NCI-H2107 (cell line): Measurements from ENCODE around the gene FXN.
"Not testable (repeated sequence)": the region's sequence is repeated elsewhere in the genome, so short reads cannot be mapped to it uniquely, and the experiment has no call there.

ENCODE experiments used
- DNase-seq: peaks from one replicate; lab custom pipeline; 2025; lab: John Stamatoyannopoulos, UW

Gene FXN

DNA sequence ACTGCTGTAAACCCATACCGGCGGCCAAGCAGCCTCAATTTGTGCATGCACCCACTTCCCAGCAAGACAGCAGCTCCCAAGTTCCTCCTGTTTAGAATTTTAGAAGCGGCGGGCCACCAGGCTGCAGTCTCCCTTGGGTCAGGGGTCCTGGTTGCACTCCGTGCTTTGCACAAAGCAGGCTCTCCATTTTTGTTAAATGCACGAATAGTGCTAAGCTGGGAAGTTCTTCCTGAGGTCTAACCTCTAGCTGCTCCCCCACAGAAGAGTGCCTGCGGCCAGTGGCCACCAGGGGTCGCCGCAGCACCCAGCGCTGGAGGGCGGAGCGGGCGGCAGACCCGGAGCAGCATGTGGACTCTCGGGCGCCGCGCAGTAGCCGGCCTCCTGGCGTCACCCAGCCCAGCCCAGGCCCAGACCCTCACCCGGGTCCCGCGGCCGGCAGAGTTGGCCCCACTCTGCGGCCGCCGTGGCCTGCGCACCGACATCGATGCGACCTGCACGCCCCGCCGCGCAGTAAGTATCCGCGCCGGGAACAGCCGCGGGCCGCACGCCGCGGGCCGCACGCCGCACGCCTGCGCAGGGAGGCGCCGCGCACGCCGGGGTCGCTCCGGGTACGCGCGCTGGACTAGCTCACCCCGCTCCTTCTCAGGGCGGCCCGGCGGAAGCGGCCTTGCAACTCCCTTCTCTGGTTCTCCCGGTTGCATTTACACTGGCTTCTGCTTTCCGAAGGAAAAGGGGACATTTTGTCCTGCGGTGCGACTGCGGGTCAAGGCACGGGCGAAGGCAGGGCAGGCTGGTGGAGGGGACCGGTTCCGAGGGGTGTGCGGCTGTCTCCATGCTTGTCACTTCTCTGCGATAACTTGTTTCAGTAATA, at the start of gene FXN:
Gene FXN (plus strand): TSS at position 315 of the 871 bp plus-strand sequence. CDS start 31 bp downstream, at position 346.
- DNase-seq, result peak; percentile 42

DNA sequence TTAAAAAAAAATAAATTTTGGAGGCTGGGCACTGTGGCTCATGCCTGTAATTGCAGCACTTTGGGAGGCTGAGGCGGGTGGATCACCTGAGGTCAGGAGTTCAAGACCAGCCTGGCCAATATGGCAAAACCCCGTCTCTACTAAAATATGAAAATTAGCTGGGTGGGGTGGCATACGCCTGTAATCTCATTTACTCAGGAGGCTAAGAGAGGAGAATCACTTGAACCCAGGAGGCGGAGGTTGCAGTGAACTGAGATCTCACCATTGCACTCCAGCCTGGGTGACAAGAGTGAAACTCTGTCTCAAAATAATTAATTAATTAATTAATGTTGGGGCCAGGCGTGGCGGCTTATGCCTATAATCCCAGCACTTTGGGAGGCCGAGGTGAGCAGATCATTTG, 48.6 kb upstream of the FXN start:
- DNase-seq, result not testable (repeated sequence)

DNA sequence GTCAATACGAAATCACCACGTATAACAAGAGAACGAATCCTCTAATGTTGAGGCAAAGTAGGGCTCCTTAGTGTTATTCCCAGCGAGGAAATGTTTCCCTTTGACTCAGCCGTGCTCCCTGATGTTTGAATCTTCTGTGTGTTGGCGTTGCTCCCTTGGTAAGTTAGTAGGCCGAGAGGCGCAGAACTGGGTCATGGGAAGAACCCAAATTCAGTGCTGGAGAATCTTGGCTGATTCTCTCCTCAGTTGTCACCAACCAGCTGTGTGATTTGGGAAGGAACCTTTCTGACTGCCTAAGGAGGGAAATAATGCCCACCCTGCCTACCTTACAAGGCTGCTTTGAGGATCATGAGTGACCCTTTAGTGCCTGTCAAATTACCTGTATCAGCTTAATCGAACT, 44.1 kb upstream of the FXN start:
- no peak for DNase-seq

DNA sequence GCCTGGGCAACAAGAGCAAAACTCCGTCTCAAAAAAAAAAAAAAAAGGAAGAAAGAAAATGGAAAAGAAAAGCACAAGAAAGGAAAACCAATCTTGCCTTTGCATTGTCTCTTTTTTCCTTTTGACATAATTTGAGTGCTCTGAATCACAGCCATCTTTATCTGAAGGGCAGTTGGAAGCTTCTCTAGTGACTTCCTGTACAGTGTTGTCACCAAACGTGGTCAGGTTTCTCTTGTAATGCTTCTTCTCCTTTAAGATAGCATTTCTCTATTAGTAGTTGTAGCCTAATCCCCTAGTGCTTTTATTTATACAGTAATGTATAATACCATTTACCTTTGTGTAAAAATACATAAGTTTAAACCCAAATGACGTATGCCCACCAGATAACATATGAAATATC, 39.8 kb upstream of the FXN start:
- DNase-seq, result no peak

DNA sequence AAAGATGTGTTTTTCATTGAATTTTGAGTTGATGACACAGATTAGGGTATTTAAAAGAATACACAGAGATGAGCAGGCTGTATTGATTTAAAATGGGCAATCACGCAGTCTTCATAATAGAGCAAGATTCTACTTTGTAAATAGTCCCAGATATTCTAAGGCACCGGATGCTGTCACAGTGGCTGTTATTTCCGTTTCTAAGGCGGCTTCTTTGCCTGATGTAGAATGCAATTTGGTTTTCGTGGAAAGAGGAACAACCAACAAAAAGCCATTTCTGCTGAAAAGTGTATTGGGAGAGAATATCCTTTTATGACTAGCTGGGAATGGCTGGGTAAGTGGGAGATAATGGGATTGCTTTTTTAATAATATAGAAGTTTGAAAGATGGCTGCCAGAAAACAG, 39.1 kb upstream of the FXN start:
- no peak for DNase-seq

DNA sequence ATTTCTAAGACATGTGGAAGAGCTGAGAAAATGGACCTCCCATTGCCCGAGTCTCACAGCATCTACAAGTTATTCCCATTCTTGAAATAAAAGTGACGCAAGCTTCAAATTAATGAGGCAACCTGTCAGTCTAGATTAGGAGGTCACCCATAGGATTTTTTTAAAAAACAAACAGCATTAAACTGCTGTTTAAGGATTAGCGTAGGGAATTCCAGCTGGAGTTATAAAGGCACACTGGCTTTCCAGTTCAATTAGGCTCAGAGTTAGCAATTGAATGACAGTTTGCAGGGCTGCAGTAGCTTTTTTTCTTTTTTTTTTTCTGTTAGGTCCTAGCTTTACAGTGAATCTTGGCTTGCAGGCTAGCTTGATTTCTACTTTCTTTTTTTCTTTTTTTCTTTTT, 37.9 kb upstream of the FXN start:
- DNase-seq, result no peak

DNA sequence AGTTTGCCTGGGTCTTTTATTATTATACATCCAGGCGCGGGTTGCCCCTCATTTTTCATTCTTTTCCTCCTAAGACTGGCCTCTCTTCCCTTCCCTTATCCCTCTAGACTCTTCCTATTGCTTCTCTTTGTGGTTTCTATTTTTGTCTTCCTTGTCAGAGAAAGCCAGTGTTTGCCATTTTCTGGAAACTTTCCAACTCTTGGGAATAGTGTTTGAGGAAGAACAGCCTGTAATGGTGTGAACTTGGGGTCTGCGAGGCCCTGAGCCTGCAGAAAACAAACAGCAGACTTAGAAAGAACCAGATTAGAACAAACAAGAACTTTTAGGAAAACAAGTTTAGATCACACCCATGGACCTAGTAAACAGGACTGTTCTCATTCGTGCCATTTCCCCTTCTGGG, 37.2 kb upstream of the FXN start:
- no peak for DNase-seq

DNA sequence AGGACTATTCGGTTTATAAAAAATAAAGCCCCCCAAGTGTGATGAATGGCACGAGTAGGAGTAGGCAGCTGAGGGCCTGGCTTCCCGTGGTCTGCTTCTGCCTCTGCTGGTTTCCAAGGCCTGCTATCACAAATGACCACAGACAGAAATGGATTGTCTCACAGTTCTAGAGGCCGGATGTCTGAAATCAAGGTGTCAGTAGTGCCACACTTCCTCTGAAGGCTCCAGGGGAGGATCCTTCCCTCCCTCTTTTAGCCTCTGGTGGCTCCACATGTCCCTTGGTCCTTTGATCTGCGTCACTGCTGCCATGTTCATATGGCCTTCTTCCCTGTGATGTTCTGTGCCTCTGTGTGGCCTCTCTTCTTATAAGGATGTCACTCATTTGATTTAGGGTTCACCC, 36.7 kb upstream of the FXN start:
- no peak for DNase-seq

DNA sequence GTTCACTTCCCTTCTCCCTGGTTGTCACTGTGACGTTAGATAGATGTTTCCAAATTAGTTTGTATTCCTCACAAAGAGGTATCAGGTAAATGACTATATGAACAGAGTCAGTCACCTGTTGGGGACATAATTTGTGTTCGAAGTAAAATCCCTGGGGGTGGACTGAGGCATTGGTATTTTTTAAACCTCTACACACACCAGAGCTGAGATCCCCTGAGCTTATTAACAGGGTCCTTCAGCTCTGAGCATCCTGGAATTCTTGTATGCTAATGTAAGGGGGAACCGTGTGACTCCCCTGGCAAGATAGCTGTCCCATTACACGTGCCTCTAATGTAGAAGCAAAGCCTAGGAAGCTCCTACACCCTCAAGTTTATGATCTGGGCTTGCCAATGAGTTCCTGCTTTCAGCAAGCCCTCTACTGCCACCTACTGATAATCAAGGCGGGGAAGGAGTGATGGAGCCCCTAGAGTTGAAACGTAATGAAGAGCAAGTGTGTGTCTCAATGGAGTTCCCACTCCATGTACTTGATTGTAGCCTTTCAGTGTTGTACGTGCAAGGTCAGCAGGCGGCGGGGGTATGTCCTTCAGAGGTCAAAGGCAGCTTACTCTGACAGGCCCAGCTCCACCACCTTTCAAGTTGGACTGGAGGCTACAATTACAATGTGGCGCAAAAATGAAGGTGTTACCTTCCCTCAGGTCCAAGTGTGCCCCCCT, 36.0 kb upstream of the FXN start:
- DNase-seq, result peak; percentile 24

DNA sequence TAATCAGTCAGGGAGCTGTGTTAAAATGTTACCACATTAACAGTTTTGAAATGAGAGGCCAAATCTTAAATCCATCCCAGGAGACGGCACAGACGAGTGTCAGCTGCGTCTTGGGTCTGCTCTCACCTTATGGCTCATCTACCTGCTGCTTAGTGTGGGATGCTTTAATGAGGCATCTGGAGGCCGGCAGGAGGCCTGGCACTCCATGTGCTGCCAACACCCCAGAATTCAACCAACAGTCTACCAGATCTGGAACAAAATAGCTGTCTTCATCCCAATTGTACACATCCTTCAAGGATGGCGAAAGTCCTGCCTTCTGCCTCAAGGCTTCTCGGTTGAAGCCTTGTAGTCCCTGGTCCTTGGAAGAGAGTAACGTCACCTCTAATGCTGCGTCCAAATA, 33.6 kb upstream of the FXN start:
- no peak for DNase-seq

DNA sequence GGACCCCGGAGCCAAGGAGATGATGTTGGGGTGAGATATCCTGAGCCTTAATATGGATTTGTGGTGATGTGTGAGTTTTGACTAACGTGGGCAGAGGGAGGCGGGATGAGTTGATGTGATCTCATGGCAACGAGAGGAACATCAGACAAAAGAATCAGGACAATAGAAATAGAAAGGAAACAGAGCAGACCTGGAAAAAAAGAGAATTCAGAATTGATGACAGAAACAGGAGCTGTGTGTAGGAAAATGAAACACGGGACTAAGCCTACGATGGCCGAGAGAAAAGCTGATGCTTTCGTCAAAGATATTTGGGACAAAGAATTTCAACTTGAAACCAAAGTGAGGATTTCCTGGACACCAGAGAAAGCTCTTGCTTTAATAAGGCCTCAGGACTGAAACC, 32.5 kb upstream of the FXN start:
- DNase-seq, result no peak

DNA sequence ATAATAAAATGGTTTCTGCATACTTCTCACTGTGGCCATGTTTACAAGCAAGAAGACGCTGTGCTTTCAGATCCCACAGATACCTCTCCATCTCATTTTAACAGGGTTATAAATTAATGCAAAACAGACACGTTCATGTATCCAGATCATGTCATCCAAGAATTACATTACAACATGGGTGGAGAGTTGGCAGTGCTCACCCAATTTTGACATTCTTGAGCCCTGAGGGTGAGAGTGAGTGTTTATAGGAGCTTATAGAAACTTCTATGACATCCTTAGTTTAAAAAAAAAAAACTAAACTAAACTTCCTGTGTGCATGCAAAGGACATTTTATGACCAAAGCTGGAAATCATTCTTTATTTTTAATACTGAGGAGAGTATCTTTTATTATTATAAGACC, 30.7 kb upstream of the FXN start:
- DNase-seq, result no peak

DNA sequence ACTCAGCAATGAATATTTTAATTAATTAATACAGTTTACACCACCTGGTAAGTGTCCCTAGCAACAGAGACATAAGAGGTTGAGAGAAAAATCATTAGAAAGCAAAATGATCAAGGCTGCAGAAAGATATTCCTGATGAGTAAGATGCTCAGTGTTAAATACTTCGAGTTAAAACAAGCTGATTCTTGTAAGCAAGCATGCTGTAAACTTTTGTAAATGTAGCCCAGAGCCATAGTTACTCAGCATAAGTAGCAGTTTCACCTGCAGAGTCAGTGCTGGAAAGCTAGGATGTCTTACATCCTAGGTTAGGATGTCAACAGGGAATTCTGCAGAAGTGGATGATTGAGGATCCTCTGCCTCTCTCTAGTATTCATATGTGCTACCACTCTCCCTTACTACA, 25.8 kb upstream of the FXN start:
- DNase-seq, result no peak

DNA sequence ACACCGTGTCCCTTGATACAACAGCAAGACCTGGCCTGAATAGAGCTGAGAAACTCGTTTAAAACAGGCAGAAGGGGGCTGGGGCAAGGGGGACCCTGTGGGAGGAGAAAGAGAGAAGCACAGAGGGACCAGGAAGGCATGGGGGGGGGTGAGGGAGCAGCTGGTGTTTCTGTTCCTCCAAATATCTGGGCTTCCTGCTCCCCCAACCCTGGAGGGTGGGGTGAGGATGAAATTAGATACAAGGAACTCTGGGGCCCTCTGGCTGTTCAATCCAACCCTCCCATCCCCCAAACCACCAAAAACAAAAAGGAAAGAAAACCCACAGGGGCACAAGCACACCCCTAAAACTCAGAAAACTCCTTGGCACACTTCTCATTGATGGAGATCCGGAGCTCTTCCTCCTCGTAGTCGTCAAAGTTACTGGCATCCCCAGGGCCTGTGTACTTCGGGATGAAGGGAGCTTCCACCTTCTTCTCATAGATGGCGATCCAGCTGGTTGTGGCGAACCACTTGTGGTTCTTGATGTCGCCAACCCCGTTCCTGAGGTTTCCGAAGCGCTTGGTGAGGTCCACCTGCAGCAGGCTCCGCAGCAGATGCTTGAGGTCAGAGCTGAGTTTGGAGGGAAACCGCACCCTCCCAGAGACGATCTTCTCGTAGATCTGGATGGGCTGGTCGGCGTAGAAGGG, 22.7 kb upstream of the FXN start:
- no peak for DNase-seq

DNA sequence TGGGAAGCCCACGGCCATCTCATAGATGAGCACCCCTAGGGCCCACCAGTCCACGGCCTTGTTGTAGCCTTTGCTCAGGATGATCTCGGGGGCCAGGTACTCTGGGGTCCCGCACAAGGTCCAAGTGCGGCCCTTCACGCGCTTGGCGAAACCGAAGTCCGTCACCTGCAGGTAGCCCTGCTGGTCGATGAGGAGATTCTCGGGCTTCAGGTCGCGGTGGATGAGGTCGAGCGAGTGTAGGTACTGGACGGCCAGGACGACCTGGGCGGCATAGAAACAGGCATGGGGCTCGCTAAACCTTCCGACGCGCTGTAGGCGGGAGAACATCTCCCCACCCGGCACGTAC, 22.2 kb upstream of the FXN start:
- DNase-seq, result no peak

DNA sequence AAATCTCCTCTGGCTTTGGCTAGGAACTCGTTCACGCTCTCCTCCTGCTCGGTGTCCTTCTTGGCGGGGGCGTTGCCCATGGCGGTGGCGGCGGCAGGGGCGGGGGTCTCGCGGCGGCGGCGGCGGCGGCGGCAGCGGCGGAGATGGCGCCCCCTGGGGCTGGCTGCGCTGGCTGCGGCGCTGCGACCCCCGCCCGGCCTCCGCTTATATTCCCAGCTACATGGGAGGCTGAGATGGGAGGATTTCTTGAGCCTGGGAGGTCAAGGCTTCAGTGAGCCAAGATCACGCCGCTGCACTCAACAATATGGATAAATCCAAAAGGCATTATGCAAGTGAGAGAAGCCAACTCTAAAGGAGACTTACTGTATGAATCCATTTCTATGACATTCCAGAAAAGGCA, 21.5 kb upstream of the FXN start, which contains the start of gene PRKACG:
Gene PRKACG (minus strand): TSS at position 101 of the 400 bp plus-strand sequence. CDS start 21 bp downstream, at position 80.
- DNase-seq, result no peak

DNA sequence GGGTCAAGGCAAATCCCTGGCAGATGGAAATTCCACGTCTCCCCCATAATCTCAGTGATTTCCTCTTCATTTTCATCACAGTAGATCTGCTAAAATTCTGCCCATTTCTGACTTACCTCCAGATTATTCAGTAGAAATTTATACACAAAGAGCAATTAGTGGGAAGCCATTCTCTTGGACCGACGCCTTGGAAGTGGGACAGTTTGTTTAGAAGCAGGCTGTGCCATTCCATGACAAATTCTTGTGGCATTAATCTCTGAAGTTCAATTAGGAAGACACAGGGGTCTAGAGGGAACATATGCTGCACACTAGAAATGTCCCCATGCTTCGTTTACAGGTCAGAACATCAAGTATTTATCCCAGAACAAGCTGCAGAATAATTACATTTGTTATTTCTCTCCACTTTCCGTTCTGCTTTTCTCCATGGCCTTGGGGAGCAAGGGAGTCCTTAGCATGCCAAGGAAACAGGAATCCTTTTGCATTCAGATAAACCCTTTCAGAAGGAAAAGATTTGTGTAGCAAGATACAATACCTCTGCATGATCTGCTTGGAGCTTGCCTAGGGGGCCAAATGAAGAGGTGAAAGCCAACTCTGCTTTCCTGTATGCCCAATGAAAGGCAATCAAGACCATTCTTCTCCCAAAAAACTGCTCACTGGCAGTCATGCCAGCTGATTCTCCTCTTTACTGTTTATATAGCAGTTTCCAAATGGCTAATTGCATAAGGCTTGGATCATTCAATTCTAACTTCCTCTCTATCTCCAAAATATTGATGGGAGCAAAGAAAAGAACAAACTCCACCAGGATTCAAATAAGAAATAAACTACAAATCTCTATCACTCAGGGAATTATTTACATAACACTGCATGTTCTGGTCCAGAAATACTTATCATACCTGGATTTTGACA, 19.1 kb upstream of the FXN start:
- no peak for DNase-seq

DNA sequence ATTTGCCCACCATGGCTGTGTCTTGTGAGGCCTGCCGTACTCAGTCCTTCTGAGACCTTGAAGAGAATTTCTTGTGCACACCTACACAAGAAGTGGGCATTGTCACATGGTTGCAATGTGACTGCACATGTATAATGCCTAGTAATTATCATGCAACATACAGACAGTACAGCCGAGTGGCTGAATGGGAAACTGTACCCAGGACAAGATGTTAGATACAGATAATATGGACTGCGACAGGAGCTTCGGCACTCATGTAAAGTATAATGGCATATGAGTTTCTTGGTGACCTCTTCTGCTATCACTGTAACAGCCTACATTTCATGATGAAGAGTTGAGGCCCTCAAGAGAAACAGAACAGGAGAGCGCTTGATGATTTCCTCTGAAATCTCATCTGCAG, 16.8 kb upstream of the FXN start:
- DNase-seq, result no peak

DNA sequence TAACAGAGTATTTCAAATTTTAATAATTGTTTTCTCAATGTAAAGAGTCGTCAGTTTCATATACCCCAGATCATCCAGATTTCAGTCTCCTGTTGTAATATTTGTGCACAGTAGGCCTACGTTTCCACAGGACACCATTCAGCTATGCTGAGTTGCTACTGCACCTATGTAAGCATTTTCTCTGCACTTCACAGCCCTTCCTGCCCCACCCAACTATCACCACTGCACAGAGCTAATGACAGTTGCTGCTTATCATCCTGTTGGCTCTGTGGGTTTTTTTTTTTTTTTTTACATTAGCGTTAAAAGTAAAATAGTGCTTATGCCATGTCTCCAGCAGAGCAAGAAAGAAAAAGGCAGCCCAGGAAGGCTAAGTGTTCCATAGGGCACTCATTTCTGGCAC, 15.7 kb upstream of the FXN start:
- no peak for DNase-seq

DNA sequence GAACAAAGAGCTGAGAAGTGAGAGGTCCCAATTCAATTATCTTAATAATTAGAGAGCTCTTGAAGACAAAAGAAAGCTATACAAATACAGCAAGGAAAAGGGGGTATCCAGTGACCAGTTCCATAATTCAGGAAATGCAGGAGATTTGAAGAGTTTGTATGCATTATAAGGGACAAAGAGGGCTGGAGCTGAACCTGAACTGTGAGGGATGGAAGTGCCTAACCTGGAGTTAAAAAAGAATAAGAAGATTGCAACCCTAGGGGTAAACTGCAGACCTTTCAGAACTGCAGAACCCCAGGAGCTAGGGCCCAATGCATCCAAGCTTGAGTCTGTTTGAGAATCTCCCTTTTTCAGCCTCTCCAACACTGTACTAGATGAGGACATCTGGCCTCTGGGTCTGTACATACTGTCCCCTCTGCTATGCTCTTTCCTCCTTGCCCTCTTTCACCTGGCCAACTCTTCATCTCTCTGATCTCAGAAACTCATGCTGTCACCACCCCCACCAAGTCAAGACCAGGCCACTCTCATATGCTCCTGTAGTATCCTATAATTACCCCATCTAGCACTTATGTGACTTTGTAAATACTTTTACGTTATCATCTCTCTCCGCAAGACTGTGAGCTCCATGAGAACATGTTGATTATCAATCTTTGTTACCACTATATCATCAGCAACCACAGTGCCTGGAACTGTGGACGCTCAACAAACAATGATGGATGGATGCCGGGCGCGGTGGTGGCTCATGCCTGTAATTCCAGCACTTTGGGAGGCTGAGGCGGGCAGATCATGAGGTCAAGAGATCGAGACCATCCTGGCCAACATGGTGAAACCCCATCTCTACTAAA, 15.0 kb upstream of the FXN start:
- DNase-seq, result no peak

DNA sequence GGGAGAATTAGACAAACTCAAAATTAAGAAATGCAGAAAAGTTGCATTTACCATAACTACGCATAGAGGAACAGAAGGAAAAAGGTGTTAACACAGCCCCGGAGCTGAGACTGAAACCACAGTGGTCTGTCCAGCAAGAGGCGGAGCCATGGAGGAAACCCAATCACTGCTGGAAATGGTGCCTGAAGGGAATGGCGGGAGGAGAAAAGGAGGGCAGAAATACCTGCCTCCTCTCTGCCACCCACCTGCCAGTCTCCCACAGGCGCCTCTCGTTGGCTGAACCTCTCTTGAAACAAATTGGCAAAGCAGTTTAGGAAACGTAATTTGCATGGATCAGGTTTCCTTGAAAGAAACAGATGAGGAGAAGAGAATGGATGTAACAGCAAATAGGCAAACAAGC, 11.9 kb upstream of the FXN start:
- DNase-seq, result peak; percentile 49
